Panc1 (cell line): ENCODE measurements around the gene BBS9.

Experiments
- CTCF ChIP-seq: fragments of 450-650 bp; IDR thresholded peaks from 2 replicates; pipeline ENCODE4 v1.5.1; 2017; ENCODE audit warnings: mild to moderate bottlenecking
- POLR2AphosphoS5 ChIP-seq: IDR thresholded peaks from 2 replicates; pipeline ENCODE4 v1.6.1; 2012; ENCODE audit warnings: mild to moderate bottlenecking, low read depth, low read length, moderate library complexity
- REST ChIP-seq, 2 experiments: IDR thresholded peaks; 2 replicates each; pipeline ENCODE4 v1.6.1; 2011 to 2012; ENCODE audit warnings: low read depth in 2 of 2, control low read depth in 1 of 2, low read length in 1 of 2, mild to moderate bottlenecking in 1 of 2, moderate library complexity in 1 of 2; ENCODE audit not compliant: insufficient read depth in 1 of 2
- SIN3A ChIP-seq: IDR thresholded peaks from 2 replicates; pipeline ENCODE4 v1.6.1; 2012; ENCODE audit warnings: low read depth, mild to moderate bottlenecking, low read length, moderate library complexity, borderline replicate concordance; ENCODE audit not compliant: insufficient read depth
- TCF7L2 ChIP-seq: IDR thresholded peaks from 2 replicates; pipeline ENCODE4 v1.6.1; 2011; ENCODE audit warnings: mild to moderate bottlenecking, low read depth, low read length, inconsistent platforms

- no peak for TF ChIP-seq CTCF
- TF ChIP-seq REST (IDR thresholded peaks at IDR 0.05; ENCODE audit: insufficient read depth in 1 of 2, low read depth in 2 of 2, low read length in 1 of 2): no peak
- no peak for TF ChIP-seq POLR2AphosphoS5
- TF ChIP-seq SIN3A: no peak
- no peak for TF ChIP-seq TCF7L2
These were observed 416 bp downstream of the BBS9 start for GRCh38 chr7:33129806-33130153.
